ENCODE data around the gene ABHD18. TPM values are rescaled to one million over a fixed set of nuclear protein-coding genes. Genes with fewer than 3 reads are reported as not detected.

The ABHD18 gene
- total and polyA plus RNA-seq, 2 experiments from 2014 or later, result 8.6 to 14.4 TPM

- Histone ChIP-seq H3K79me2 (peaks cover 3% of the 10 kb centered on the region), H3K9me2 (replicated peaks; ENCODE audit: insufficient read depth) (no peaks in the 10 kb centered on the region), H3K27ac (no peak overlapping the region), H2AFZ (no peak overlapping the region), H3K36me3 (replicated peaks; ENCODE audit: insufficient read depth, low read depth) (no peaks in the 10 kb centered on the region), H3K4me2 (no peak overlapping the region), H3K9me3 (ENCODE audit: low read depth) (no peaks in the 10 kb centered on the region), H3K4me3 (no peak overlapping the region), H3K4me1 (ENCODE audit: insufficient read depth) (no peaks in the 10 kb centered on the region), H4K20me1 (ENCODE audit: insufficient read depth, poor library complexity, severe bottlenecking) (no peaks in the 10 kb centered on the region), H3K27me3 (no peaks in the 10 kb centered on the region)
- no peak for TF ChIP-seq EZH2phosphoT487 (IDR thresholded peaks at IDR 0.05; ENCODE audit: low read depth, severe bottlenecking, unreplicated experiment)
- no peak for TF ChIP-seq EZH2 (IDR thresholded peaks at IDR 0.05; ENCODE audit: borderline replicate concordance)
- TF ChIP-seq CTCF (IDR thresholded peaks at IDR 0.05; ENCODE audit: poor library complexity), result no peak
- 86% methylated on average over 5 of the region's 5 CpGs for WGBS (ENCODE audit: low lambda C conversion rate, missing lambda C conversion rate)
- no peak for DNase-seq (ENCODE audit: low spot score)
These were observed 41.4 kb downstream of the ABHD18 start for GRCh38 chr4:128006592-128006991.

GRCh38 chr4:128009428-128009827 lies 44.2 kb downstream of the ABHD18 start:
- H3K9me3 ChIP-seq (ENCODE audit: low read depth), result no peaks in the 10 kb centered on the region
- H3K79me2 ChIP-seq, result no peaks in the 10 kb centered on the region
- 88% methylated on average over 3 of the region's 3 CpGs for WGBS (ENCODE audit: low lambda C conversion rate, missing lambda C conversion rate)
- no peaks in the 10 kb centered on the region for H3K4me1 ChIP-seq (ENCODE audit: insufficient read depth)
- H3K36me3 ChIP-seq (replicated peaks; ENCODE audit: insufficient read depth, low read depth), result no peaks in the 10 kb centered on the region
- H3K27ac ChIP-seq, result no peak overlapping the region
- TF ChIP-seq EZH2phosphoT487 (IDR thresholded peaks at IDR 0.05; ENCODE audit: low read depth, severe bottlenecking, unreplicated experiment), result no peak
- no peak for TF ChIP-seq CTCF (IDR thresholded peaks at IDR 0.05; ENCODE audit: poor library complexity)
- TF ChIP-seq EZH2 (IDR thresholded peaks at IDR 0.05; ENCODE audit: borderline replicate concordance), result no peak
- no peak overlapping the region for H3K4me3 ChIP-seq
- no peaks in the 10 kb centered on the region for H3K9me2 ChIP-seq (replicated peaks; ENCODE audit: insufficient read depth)
- no peak overlapping the region for H3K4me2 ChIP-seq
- no peaks in the 10 kb centered on the region for H3K27me3 ChIP-seq
- no peak overlapping the region for H2AFZ ChIP-seq
- DNase-seq (ENCODE audit: low spot score), result no peak
- H4K20me1 ChIP-seq (ENCODE audit: insufficient read depth, poor library complexity, severe bottlenecking), result no peaks in the 10 kb centered on the region

GRCh38 chr4:128025319-128025718 lies 60.1 kb downstream of the ABHD18 start:
- no peak for DNase-seq (ENCODE audit: low spot score)
- TF ChIP-seq CTCF (IDR thresholded peaks at IDR 0.05; ENCODE audit: poor library complexity) (no peak), EZH2 (IDR thresholded peaks at IDR 0.05; ENCODE audit: borderline replicate concordance) (no peak), EZH2phosphoT487 (IDR thresholded peaks at IDR 0.05; ENCODE audit: low read depth, severe bottlenecking, unreplicated experiment) (no peak)
- no peak overlapping the region for H3K4me3 ChIP-seq
- H3K36me3 ChIP-seq (replicated peaks; ENCODE audit: insufficient read depth, low read depth), result no peaks in the 10 kb centered on the region
- H3K9me3 ChIP-seq (ENCODE audit: low read depth), result no peaks in the 10 kb centered on the region
- H4K20me1 ChIP-seq (ENCODE audit: insufficient read depth, poor library complexity, severe bottlenecking), result no peaks in the 10 kb centered on the region
- no peaks in the 10 kb centered on the region for H3K27me3 ChIP-seq
- no peaks in the 10 kb centered on the region for H3K4me1 ChIP-seq (ENCODE audit: insufficient read depth)
- H3K27ac ChIP-seq, result no peak overlapping the region
- H3K9me2 ChIP-seq (replicated peaks; ENCODE audit: insufficient read depth), result no peaks in the 10 kb centered on the region
- no peak overlapping the region for H2AFZ ChIP-seq
- no peak overlapping the region for H3K4me2 ChIP-seq
- H3K79me2 ChIP-seq, result no peaks in the 10 kb centered on the region

- H3K4me2 ChIP-seq, result no peak overlapping the region
- no peak overlapping the region for H3K4me3 ChIP-seq
- H3K36me3 ChIP-seq (replicated peaks; ENCODE audit: insufficient read depth, low read depth), result no peaks in the 10 kb centered on the region
- H3K4me1 ChIP-seq (ENCODE audit: insufficient read depth), result no peaks in the 10 kb centered on the region
- H2AFZ ChIP-seq, result no peak overlapping the region
- H3K9me3 ChIP-seq (ENCODE audit: low read depth), result no peaks in the 10 kb centered on the region
- no peaks in the 10 kb centered on the region for H4K20me1 ChIP-seq (ENCODE audit: insufficient read depth, poor library complexity, severe bottlenecking)
- no peaks in the 10 kb centered on the region for H3K27me3 ChIP-seq
- WGBS (ENCODE audit: low lambda C conversion rate, missing lambda C conversion rate), result 97% methylated on average over 4 of the region's 4 CpGs
- no peak for DNase-seq (ENCODE audit: low spot score)
- TF ChIP-seq EZH2 (IDR thresholded peaks at IDR 0.05; ENCODE audit: borderline replicate concordance), result no peak
- no peaks in the 10 kb centered on the region for H3K9me2 ChIP-seq (replicated peaks; ENCODE audit: insufficient read depth)
- no peak overlapping the region for H3K27ac ChIP-seq
- no peaks in the 10 kb centered on the region for H3K79me2 ChIP-seq
These were observed 64.7 kb downstream of the ABHD18 start for GRCh38 chr4:128029907-128030306.
